ENCODE results near the gene CRABP1. TPM values are rescaled to one million over a fixed set of nuclear protein-coding genes. Genes with fewer than 3 reads are reported as not detected.

CRABP1 gene
- polyA plus RNA-seq, 2 of the 4 experiments (the other 2 are of a cell fraction) = 0.57 to 1.1 TPM

GRCh38 chr15:78302579-78303312 is 37.4 kb upstream of the CRABP1 start:
- H3K4me2 ChIP-seq = peak overlapping the region; percentile 74
- TF ChIP-seq, protein P1, sequence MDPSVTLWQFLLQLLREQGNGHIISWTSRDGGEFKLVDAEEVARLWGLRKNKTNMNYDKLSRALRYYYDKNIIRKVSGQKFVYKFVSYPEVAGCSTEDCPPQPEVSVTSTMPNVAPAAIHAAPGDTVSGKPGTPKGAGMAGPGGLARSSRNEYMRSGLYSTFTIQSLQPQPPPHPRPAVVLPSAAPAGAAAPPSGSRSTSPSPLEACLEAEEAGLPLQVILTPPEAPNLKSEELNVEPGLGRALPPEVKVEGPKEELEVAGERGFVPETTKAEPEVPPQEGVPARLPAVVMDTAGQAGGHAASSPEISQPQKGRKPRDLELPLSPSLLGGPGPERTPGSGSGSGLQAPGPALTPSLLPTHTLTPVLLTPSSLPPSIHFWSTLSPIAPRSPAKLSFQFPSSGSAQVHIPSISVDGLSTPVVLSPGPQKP (IDR thresholded peaks at IDR 0.05; ENCODE audit: low read depth, low read length) = no peak
- no peak for TF ChIP-seq KDM5A (IDR thresholded peaks at IDR 0.05)
- no peak for TF ChIP-seq FOSL2 (IDR thresholded peaks at IDR 0.05)
- TF ChIP-seq FOSL2 (CRISPR knock-in tag; IDR thresholded peaks at IDR 0.05) = peak; percentile 51
- 73% methylated on average over 5 of the region's 5 CpGs for WGBS (ENCODE audit: missing lambda C conversion rate)
- H3K27ac ChIP-seq = peak overlapping the region; percentile 40 to 71; a peak in 3 of 6 replicates
- FAIRE-seq (no peak), ATAC-seq (no peak), DNase-seq (ENCODE audit: low read depth in 1 of 2, low spot score in 1 of 2) (no peak)
- peak overlapping the region; percentile 35 for H3K4me3 ChIP-seq
- CTCF ChIA-PET = interaction anchor here (1.1 to 19.9 kb wide), 5 partner anchors 18 to 448 kb away, joined by 3 to 571 read pairs (median 7); no protein-coding TSS in a partner anchor
- POLR2A ChIA-PET = no interaction called here
- peaks cover 23% of the 10 kb centered on the region for H3K4me1 ChIP-seq
- H3K9me3 ChIP-seq = no peaks in the 10 kb centered on the region

GRCh38 chr15:78304216-78305066 is 35.7 kb upstream of the CRABP1 start:
- 87% methylated on average over 8 of the region's 9 CpGs for WGBS (ENCODE audit: missing lambda C conversion rate)
- no peak for ATAC-seq
- DNase-seq (ENCODE audit: low read depth in 1 of 2, low spot score in 1 of 2) = no peak
- H3K27ac ChIP-seq = peak overlapping the region in 1 of 2 experiments; percentile 71; a peak in 3 of 6 replicates
- no peaks in the 10 kb centered on the region for H3K9me3 ChIP-seq
- ChIA-PET CTCF (interaction anchor here (1.4 to 19.9 kb wide), 7 partner anchors 16 to 447 kb away, joined by 4 to 571 read pairs (median 7); partner anchors contain the start of gene IREB2), POLR2A (interaction anchor here (0.6 to 1.9 kb wide), 2 partner anchors 14 to 133 kb away, joined by 3 to 6 read pairs; partner anchors contain the start of gene IREB2)
- FAIRE-seq = no peak
- TF ChIP-seq EP300 (IDR thresholded peaks at IDR 0.05) = no peak
- TF ChIP-seq, protein P2, sequence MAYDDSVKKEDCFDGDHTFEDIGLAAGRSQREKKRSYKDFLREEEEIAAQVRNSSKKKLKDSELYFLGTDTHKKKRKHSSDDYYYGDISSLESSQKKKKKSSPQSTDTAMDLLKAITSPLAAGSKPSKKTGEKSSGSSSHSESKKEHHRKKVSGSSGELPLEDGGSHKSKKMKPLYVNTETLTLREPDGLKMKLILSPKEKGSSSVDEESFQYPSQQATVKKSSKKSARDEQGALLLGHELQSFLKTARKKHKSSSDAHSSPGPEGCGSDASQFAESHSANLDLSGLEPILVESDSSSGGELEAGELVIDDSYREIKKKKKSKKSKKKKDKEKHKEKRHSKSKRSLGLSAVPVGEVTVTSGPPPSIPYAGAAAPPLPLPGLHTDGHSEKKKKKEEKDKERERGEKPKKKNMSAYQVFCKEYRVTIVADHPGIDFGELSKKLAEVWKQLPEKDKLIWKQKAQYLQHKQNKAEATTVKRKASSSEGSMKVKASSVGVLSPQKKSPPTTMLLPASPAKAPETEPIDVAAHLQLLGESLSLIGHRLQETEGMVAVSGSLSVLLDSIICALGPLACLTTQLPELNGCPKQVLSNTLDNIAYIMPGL (CRISPR knock-in tag; IDR thresholded peaks at IDR 0.05; ENCODE audit: borderline replicate concordance) = no peak
- no peak for TF ChIP-seq REST (IDR thresholded peaks at IDR 0.05)
- no peak for TF ChIP-seq CHD4 (IDR thresholded peaks at IDR 0.05; ENCODE audit: borderline replicate concordance)
- no peak for TF ChIP-seq JUN (IDR thresholded peaks at IDR 0.05)
- TF ChIP-seq NR3C1 (IDR thresholded peaks at IDR 0.05) = no peak
- TF ChIP-seq CHD2 (IDR thresholded peaks at IDR 0.05; ENCODE audit: low read length, partially characterized antibody) = no peak
- TF ChIP-seq GATA3 (IDR thresholded peaks at IDR 0.05; ENCODE audit: borderline replicate concordance) = no peak
- no peak for TF ChIP-seq ZFP36 (IDR thresholded peaks at IDR 0.05; ENCODE audit: borderline replicate concordance, partially characterized antibody)
- TF ChIP-seq MAX (IDR thresholded peaks at IDR 0.05) = no peak
- no peak for TF ChIP-seq PBX3 (IDR thresholded peaks at IDR 0.05)
- TF ChIP-seq HOXB13 (CRISPR knock-in tag; IDR thresholded peaks at IDR 0.05; ENCODE audit: low read depth) = no peak
- TF ChIP-seq MAFK (IDR thresholded peaks at IDR 0.05; ENCODE audit: partially characterized antibody) = no peak
- TF ChIP-seq SREBF2 (IDR thresholded peaks at IDR 0.05) = no peak
- no peak for TF ChIP-seq KDM5A (IDR thresholded peaks at IDR 0.05)
- TF ChIP-seq HES2 (IDR thresholded peaks at IDR 0.05) = no peak
- TF ChIP-seq, protein P1 (IDR thresholded peaks at IDR 0.05; ENCODE audit: low read depth, low read length) = no peak
- TF ChIP-seq ATOH8 (CRISPR knock-in tag; IDR thresholded peaks at IDR 0.05; ENCODE audit: low read depth) = no peak
- 0 out of 3 replicates have a peak overlapping the region, but pooled peaks have one; percentile 74 for H3K4me2 ChIP-seq
- no peak overlapping the region for H3K4me3 ChIP-seq
- peaks cover 19% of the 10 kb centered on the region for H3K4me1 ChIP-seq
